DND-41 (cell line): ENCODE measurements around the gene IL10.

Experiments used
- ATAC-seq: fragments of 200-7000 bp; cut with Tn5 transposase; 3 replicates; pipeline ENCODE4 v1.9.1; 2021; ENCODE audit warnings: low read depth; ENCODE audit not compliant: insufficient read depth
- DNase-seq: peaks from one replicate; pipeline ENCODE4 v3.0.0-alpha.2; 2020
- H2AFZ ChIP-seq: 2 replicates; pipeline ENCODE4 v1.6.0; 2012; ENCODE audit warnings: low read depth, low read length
- H3K27ac ChIP-seq: 2 replicates; pipeline ENCODE4 v1.5.1; 2012; ENCODE audit warnings: low read length, inconsistent platforms
- H3K27me3 ChIP-seq: fragments of 200-600 bp; sonication (generic); 2 replicates; pipeline ENCODE4 v1.6.0; 2012; ENCODE audit warnings: low read length, mild to moderate bottlenecking, inconsistent platforms; ENCODE audit not compliant: insufficient read depth, poor library complexity
- H3K36me3 ChIP-seq: 2 replicates; pipeline ENCODE4 v1.5.1; 2012; ENCODE audit warnings: low read length, inconsistent platforms; ENCODE audit not compliant: insufficient read depth
- H3K4me1 ChIP-seq: 2 replicates; pipeline ENCODE4 v1.5.1; 2012; ENCODE audit warnings: mild to moderate bottlenecking, low read length; ENCODE audit not compliant: insufficient read depth
- H3K4me2 ChIP-seq: 2 replicates; pipeline ENCODE4 v1.6.0; 2012; ENCODE audit warnings: mild to moderate bottlenecking, moderate library complexity, low read length, inconsistent platforms; ENCODE audit not compliant: insufficient read depth
- H3K4me3 ChIP-seq, 2 experiments: fragments of 200-600 bp in 1 of 2; shearing (Covaris generic) in 1 of 2; 2 replicates each; pipeline ENCODE4 v1.5.1; 2012 to 2016; ENCODE audit warnings: inconsistent platforms in 2 of 2, low read length in 2 of 2, mild to moderate bottlenecking in 2 of 2, low read depth in 1 of 2, moderate library complexity in 1 of 2
- H3K79me2 ChIP-seq: 2 replicates; pipeline ENCODE4 v1.6.0; 2012; ENCODE audit warnings: low read length, inconsistent platforms; ENCODE audit not compliant: insufficient read depth
- H3K9ac ChIP-seq: 2 replicates; pipeline ENCODE4 v1.6.0; 2012; ENCODE audit warnings: low read depth, mild to moderate bottlenecking, inconsistent platforms, low read length, moderate library complexity
- H3K9me3 ChIP-seq: 2 replicates; pipeline ENCODE4 v1.5.1; 2012; ENCODE audit warnings: low read length, moderate library complexity, mild to moderate bottlenecking, inconsistent platforms; ENCODE audit not compliant: insufficient read depth, severe bottlenecking
- H4K20me1 ChIP-seq: 2 replicates; pipeline ENCODE4 v1.6.0; 2012; ENCODE audit warnings: low read length; ENCODE audit not compliant: insufficient read depth
- CTCF ChIP-seq: IDR thresholded peaks from 2 replicates; pipeline ENCODE4 v1.5.1; 2012; ENCODE audit warnings: borderline replicate concordance, low read length, moderate library complexity, mild to moderate bottlenecking; ENCODE audit not compliant: poor library complexity, severe bottlenecking; ENCODE audit errors: extremely low read depth
- EZH2 ChIP-seq: IDR thresholded peaks from 3 replicates; pipeline ENCODE4 v1.6.1; 2012; ENCODE audit warnings: borderline replicate concordance, low read depth, mild to moderate bottlenecking, moderate library complexity, low read length, inconsistent platforms; ENCODE audit not compliant: severe bottlenecking

Gene IL10

GRCh38 chr1:206798384-206798996, 26.2 kb upstream of the IL10 start:
- H3K79me2 ChIP-seq, result no peaks in the 10 kb centered on the region
- H3K9ac ChIP-seq, result no peak overlapping the region
- H3K27ac ChIP-seq, result no peak overlapping the region
- no peak overlapping the region for H3K4me3 ChIP-seq
- no peaks in the 10 kb centered on the region for H4K20me1 ChIP-seq
- H3K9me3 ChIP-seq, result no peaks in the 10 kb centered on the region
- ATAC-seq (no peak), DNase-seq (no peak)
- H3K36me3 ChIP-seq, result no peaks in the 10 kb centered on the region
- H3K4me1 ChIP-seq, result peaks cover 11% of the 10 kb centered on the region
- H3K27me3 ChIP-seq, result no peaks in the 10 kb centered on the region
- no peak overlapping the region for H3K4me2 ChIP-seq
- no peak for TF ChIP-seq CTCF
- TF ChIP-seq EZH2, result no peak
- H2AFZ ChIP-seq, result no peak overlapping the region

DNA sequence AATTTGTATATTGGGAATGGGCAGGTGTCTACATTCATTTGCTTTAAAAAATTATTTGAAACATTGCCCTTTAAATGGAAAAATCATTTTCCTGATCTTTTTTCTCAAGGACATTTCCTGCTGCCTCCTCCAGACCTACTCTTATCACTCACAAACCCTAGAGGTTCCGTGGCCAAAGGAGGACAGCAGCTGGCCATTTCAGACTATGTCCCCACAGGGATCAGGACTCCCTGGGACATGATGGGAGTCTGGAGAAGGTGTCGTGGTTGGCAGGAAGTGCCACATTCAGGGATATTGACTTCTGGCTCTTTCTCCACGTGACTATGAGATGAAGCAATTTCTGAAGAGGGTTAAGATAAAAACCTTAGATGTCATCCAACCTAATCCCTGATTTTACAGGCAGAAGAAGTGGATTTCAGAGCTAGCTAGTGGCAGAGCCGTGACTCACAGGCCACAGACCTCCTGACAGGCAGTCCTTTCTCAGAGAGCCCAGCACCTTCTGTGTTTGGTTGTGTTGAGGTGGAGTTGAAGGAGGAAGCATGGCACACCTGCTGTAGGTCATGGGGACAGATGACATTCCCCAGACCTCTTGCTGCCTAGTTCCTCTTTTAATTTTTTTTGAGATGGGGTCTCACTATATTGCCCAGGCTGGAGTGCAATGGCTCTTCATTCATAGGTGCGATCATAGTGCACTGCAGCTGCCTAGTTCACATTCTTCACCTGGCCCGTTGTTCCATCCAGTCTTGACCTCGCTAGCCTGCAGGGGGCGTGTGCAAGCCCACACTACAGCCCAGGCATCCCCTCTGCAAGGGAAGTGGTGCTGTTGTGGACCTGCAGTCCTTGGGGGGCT, 25.5 kb upstream of the IL10 start:
- H3K27ac ChIP-seq, result no peak overlapping the region
- no peak overlapping the region for H2AFZ ChIP-seq
- H3K27me3 ChIP-seq, result no peaks in the 10 kb centered on the region
- no peak overlapping the region for H3K4me2 ChIP-seq
- peaks cover 5% of the 10 kb centered on the region for H3K4me1 ChIP-seq
- ATAC-seq (peak; percentile 79), DNase-seq (peak; percentile 45)
- H4K20me1 ChIP-seq, result no peaks in the 10 kb centered on the region
- H3K36me3 ChIP-seq, result no peaks in the 10 kb centered on the region
- TF ChIP-seq EZH2 (no peak), CTCF (peak; percentile 65)
- H3K79me2 ChIP-seq, result no peaks in the 10 kb centered on the region
- no peaks in the 10 kb centered on the region for H3K9me3 ChIP-seq
- no peak overlapping the region for H3K9ac ChIP-seq
- no peak overlapping the region for H3K4me3 ChIP-seq

DNA sequence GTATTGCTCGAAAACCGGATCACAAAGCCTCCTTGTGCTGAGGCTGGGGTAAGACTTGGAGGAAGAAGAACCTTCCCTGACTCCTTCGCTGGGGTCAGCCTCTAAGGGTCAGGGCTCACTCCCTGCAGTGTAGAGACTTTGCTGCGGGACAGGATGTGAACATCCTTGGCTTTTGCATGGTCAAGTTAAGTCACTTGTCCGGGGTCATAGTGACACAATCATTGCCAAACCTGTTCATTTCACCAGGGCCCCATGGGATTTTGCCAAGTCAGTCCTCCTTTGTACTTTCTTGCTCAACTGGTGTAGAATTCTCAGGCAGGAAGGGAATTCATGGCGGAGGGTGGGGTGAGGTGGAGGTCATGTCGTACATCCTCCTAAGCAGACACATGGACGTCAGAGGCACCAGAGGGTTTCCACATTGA, 24.7 kb upstream of the IL10 start:
- TF ChIP-seq EZH2 (no peak), CTCF (no peak)
- Histone ChIP-seq H3K4me1 (peaks cover 8% of the 10 kb centered on the region), H3K9me3 (no peaks in the 10 kb centered on the region), H2AFZ (no peak overlapping the region), H3K9ac (no peak overlapping the region), H3K27me3 (no peaks in the 10 kb centered on the region), H3K79me2 (no peaks in the 10 kb centered on the region), H3K36me3 (no peaks in the 10 kb centered on the region), H3K4me3 (no peak overlapping the region), H3K4me2 (no peak overlapping the region), H4K20me1 (no peaks in the 10 kb centered on the region), H3K27ac (no peak overlapping the region)
- ATAC-seq, result no peak
- no peak for DNase-seq
